ENCODE measurements around the gene NIPAL4. TPM values are rescaled to one million over a fixed set of nuclear protein-coding genes. Genes with fewer than 3 reads are reported as not detected.
"Not testable (repeated sequence)": the region's sequence is repeated elsewhere in the genome, so short reads cannot be mapped to it uniquely, and the experiment has no call there.

The NIPAL4 gene
- total RNA-seq, 1 donor from 2014 or later, result under 0.01 TPM

- not testable (repeated sequence) for H3K27ac ChIP-seq (ENCODE audit: low read depth, low read length); H3K9me3 ChIP-seq (ENCODE audit: control insufficient read depth in 3 of 3, low read length in 3 of 3); H3K4me3 ChIP-seq (ENCODE audit: low read length in 3 of 3); H3K9ac ChIP-seq (ENCODE audit: low read depth in 1 of 3, low read length in 3 of 3); H3K27me3 ChIP-seq (ENCODE audit: control insufficient read depth in 3 of 3, insufficient read depth in 3 of 3, low read length in 3 of 3); H3K4me1 ChIP-seq (ENCODE audit: control insufficient read depth in 3 of 3, insufficient read depth in 3 of 3, low read length in 3 of 3)
- H3K36me3 ChIP-seq (ENCODE audit: control insufficient read depth in 3 of 3, insufficient read depth in 3 of 3, low read length in 3 of 3), result peaks cover 15 to 41% (median 34%) of the 10 kb centered on the region in 3 donors
These were observed 22.7 kb downstream of the NIPAL4 start for GRCh38 chr5:157482702-157483101.

GRCh38 chr5:157484768-157485167, 24.8 kb downstream of the NIPAL4 start:
- no peaks in the 10 kb centered on the region for H3K27me3 ChIP-seq (ENCODE audit: control insufficient read depth in 3 of 3, insufficient read depth in 3 of 3, low read length in 3 of 3)
- H3K27ac ChIP-seq (ENCODE audit: low read depth, low read length), result no peak overlapping the region
- no peak overlapping the region for H3K9ac ChIP-seq (ENCODE audit: low read depth in 1 of 3, low read length in 3 of 3)
- H3K36me3 ChIP-seq (ENCODE audit: control insufficient read depth in 3 of 3, insufficient read depth in 3 of 3, low read length in 3 of 3), result peaks cover 28 to 48% (median 39%) of the 10 kb centered on the region in 3 donors
- H3K9me3 ChIP-seq (ENCODE audit: control insufficient read depth in 3 of 3, low read length in 3 of 3), result no peaks in the 10 kb centered on the region
- H3K4me1 ChIP-seq (ENCODE audit: control insufficient read depth in 3 of 3, insufficient read depth in 3 of 3, low read length in 3 of 3), result no peaks in the 10 kb centered on the region
- H3K4me3 ChIP-seq (ENCODE audit: low read length in 3 of 3), result no peak overlapping the region

GRCh38 chr5:157485340-157485739, 25.3 kb downstream of the NIPAL4 start:
- Histone ChIP-seq H3K36me3 (ENCODE audit: control insufficient read depth in 3 of 3, insufficient read depth in 3 of 3, low read length in 3 of 3) (peaks cover 31 to 49% (median 39%) of the 10 kb centered on the region in 3 donors), H3K4me3 (ENCODE audit: low read length in 3 of 3) (no peak overlapping the region), H3K27ac (ENCODE audit: low read depth, low read length) (no peak overlapping the region), H3K9ac (ENCODE audit: low read depth in 1 of 3, low read length in 3 of 3) (no peak overlapping the region), H3K27me3 (ENCODE audit: control insufficient read depth in 3 of 3, insufficient read depth in 3 of 3, low read length in 3 of 3) (no peaks in the 10 kb centered on the region), H3K9me3 (ENCODE audit: control insufficient read depth in 3 of 3, low read length in 3 of 3) (no peaks in the 10 kb centered on the region), H3K4me1 (ENCODE audit: control insufficient read depth in 3 of 3, insufficient read depth in 3 of 3, low read length in 3 of 3) (no peaks in the 10 kb centered on the region)

GRCh38 chr5:157485811-157486210, 25.8 kb downstream of the NIPAL4 start:
- no peak overlapping the region for H3K9ac ChIP-seq (ENCODE audit: low read depth in 1 of 3, low read length in 3 of 3)
- H3K27me3 ChIP-seq (ENCODE audit: control insufficient read depth in 3 of 3, insufficient read depth in 3 of 3, low read length in 3 of 3), result no peaks in the 10 kb centered on the region
- H3K4me3 ChIP-seq (ENCODE audit: low read length in 3 of 3), result no peak overlapping the region
- H3K9me3 ChIP-seq (ENCODE audit: control insufficient read depth in 3 of 3, low read length in 3 of 3), result no peaks in the 10 kb centered on the region
- no peak overlapping the region for H3K27ac ChIP-seq (ENCODE audit: low read depth, low read length)
- H3K4me1 ChIP-seq (ENCODE audit: control insufficient read depth in 3 of 3, insufficient read depth in 3 of 3, low read length in 3 of 3), result no peaks in the 10 kb centered on the region
- peaks cover 31 to 45% (median 37%) of the 10 kb centered on the region in 3 donors for H3K36me3 ChIP-seq (ENCODE audit: control insufficient read depth in 3 of 3, insufficient read depth in 3 of 3, low read length in 3 of 3)

GRCh38 chr5:157486221-157486681, 26.2 kb downstream of the NIPAL4 start:
- no peaks in the 10 kb centered on the region for H3K27me3 ChIP-seq (ENCODE audit: control insufficient read depth in 3 of 3, insufficient read depth in 3 of 3, low read length in 3 of 3)
- H3K4me1 ChIP-seq (ENCODE audit: control insufficient read depth in 3 of 3, insufficient read depth in 3 of 3, low read length in 3 of 3), result no peaks in the 10 kb centered on the region
- no peak overlapping the region for H3K4me3 ChIP-seq (ENCODE audit: low read length in 3 of 3)
- no peak overlapping the region for H3K27ac ChIP-seq (ENCODE audit: low read depth, low read length)
- peaks cover 28 to 43% (median 35%) of the 10 kb centered on the region in 3 donors for H3K36me3 ChIP-seq (ENCODE audit: control insufficient read depth in 3 of 3, insufficient read depth in 3 of 3, low read length in 3 of 3)
- H3K9ac ChIP-seq (ENCODE audit: low read depth in 1 of 3, low read length in 3 of 3), result no peak overlapping the region
- H3K9me3 ChIP-seq (ENCODE audit: control insufficient read depth in 3 of 3, low read length in 3 of 3), result no peaks in the 10 kb centered on the region

GRCh38 chr5:157486861-157487260, 26.8 kb downstream of the NIPAL4 start:
- Histone ChIP-seq H3K27me3 (ENCODE audit: control insufficient read depth in 3 of 3, insufficient read depth in 3 of 3, low read length in 3 of 3) (no peaks in the 10 kb centered on the region), H3K4me1 (ENCODE audit: control insufficient read depth in 3 of 3, insufficient read depth in 3 of 3, low read length in 3 of 3) (no peaks in the 10 kb centered on the region), H3K36me3 (ENCODE audit: control insufficient read depth in 3 of 3, insufficient read depth in 3 of 3, low read length in 3 of 3) (peaks cover 28 to 46% (median 37%) of the 10 kb centered on the region in 3 donors), H3K9ac (ENCODE audit: low read depth in 1 of 3, low read length in 3 of 3) (no peak overlapping the region), H3K4me3 (ENCODE audit: low read length in 3 of 3) (no peak overlapping the region), H3K9me3 (ENCODE audit: control insufficient read depth in 3 of 3, low read length in 3 of 3) (no peaks in the 10 kb centered on the region), H3K27ac (ENCODE audit: low read depth, low read length) (no peak overlapping the region)

GRCh38 chr5:157487358-157487757, 27.3 kb downstream of the NIPAL4 start:
- Histone ChIP-seq H3K9me3 (ENCODE audit: control insufficient read depth in 3 of 3, low read length in 3 of 3) (no peaks in the 10 kb centered on the region), H3K27me3 (ENCODE audit: control insufficient read depth in 3 of 3, insufficient read depth in 3 of 3, low read length in 3 of 3) (no peaks in the 10 kb centered on the region), H3K4me1 (ENCODE audit: control insufficient read depth in 3 of 3, insufficient read depth in 3 of 3, low read length in 3 of 3) (no peaks in the 10 kb centered on the region), H3K4me3 (ENCODE audit: low read length in 3 of 3) (no peak overlapping the region), H3K27ac (ENCODE audit: low read depth, low read length) (no peak overlapping the region), H3K36me3 (ENCODE audit: control insufficient read depth in 3 of 3, insufficient read depth in 3 of 3, low read length in 3 of 3) (peaks cover 28 to 46% (median 37%) of the 10 kb centered on the region in 3 donors), H3K9ac (ENCODE audit: low read depth in 1 of 3, low read length in 3 of 3) (no peak overlapping the region)

- Histone ChIP-seq H3K4me3 (ENCODE audit: low read length in 3 of 3) (no peak overlapping the region), H3K27ac (ENCODE audit: low read depth, low read length) (no peak overlapping the region), H3K36me3 (ENCODE audit: control insufficient read depth in 3 of 3, insufficient read depth in 3 of 3, low read length in 3 of 3) (peaks cover 37 to 55% (median 47%) of the 10 kb centered on the region in 3 donors), H3K4me1 (ENCODE audit: control insufficient read depth in 3 of 3, insufficient read depth in 3 of 3, low read length in 3 of 3) (no peaks in the 10 kb centered on the region), H3K27me3 (ENCODE audit: control insufficient read depth in 3 of 3, insufficient read depth in 3 of 3, low read length in 3 of 3) (no peaks in the 10 kb centered on the region), H3K9me3 (ENCODE audit: control insufficient read depth in 3 of 3, low read length in 3 of 3) (no peaks in the 10 kb centered on the region), H3K9ac (ENCODE audit: low read depth in 1 of 3, low read length in 3 of 3) (no peak overlapping the region)
These were observed 31.5 kb downstream of the NIPAL4 start for GRCh38 chr5:157491471-157491995.

- H3K27me3 ChIP-seq (ENCODE audit: control insufficient read depth in 3 of 3, insufficient read depth in 3 of 3, low read length in 3 of 3), result no peaks in the 10 kb centered on the region
- H3K27ac ChIP-seq (ENCODE audit: low read depth, low read length), result no peak overlapping the region
- peaks cover 33 to 52% (median 40%) of the 10 kb centered on the region in 3 donors for H3K36me3 ChIP-seq (ENCODE audit: control insufficient read depth in 3 of 3, insufficient read depth in 3 of 3, low read length in 3 of 3)
- H3K4me1 ChIP-seq (ENCODE audit: control insufficient read depth in 3 of 3, insufficient read depth in 3 of 3, low read length in 3 of 3), result no peaks in the 10 kb centered on the region
- no peaks in the 10 kb centered on the region for H3K9me3 ChIP-seq (ENCODE audit: control insufficient read depth in 3 of 3, low read length in 3 of 3)
- no peak overlapping the region for H3K9ac ChIP-seq (ENCODE audit: low read depth in 1 of 3, low read length in 3 of 3)
- no peak overlapping the region for H3K4me3 ChIP-seq (ENCODE audit: low read length in 3 of 3)
These were observed 32.9 kb downstream of the NIPAL4 start for GRCh38 chr5:157492886-157493285.

- Histone ChIP-seq H3K4me3 (ENCODE audit: low read length in 3 of 3) (no peak overlapping the region), H3K9ac (ENCODE audit: low read depth in 1 of 3, low read length in 3 of 3) (no peak overlapping the region), H3K9me3 (ENCODE audit: control insufficient read depth in 3 of 3, low read length in 3 of 3) (no peaks in the 10 kb centered on the region), H3K4me1 (ENCODE audit: control insufficient read depth in 3 of 3, insufficient read depth in 3 of 3, low read length in 3 of 3) (peaks cover 0 to 2% (median 0%) of the 10 kb centered on the region in 3 donors), H3K36me3 (ENCODE audit: control insufficient read depth in 3 of 3, insufficient read depth in 3 of 3, low read length in 3 of 3) (peaks cover 27 to 45% (median 31%) of the 10 kb centered on the region in 3 donors), H3K27ac (ENCODE audit: low read depth, low read length) (no peak overlapping the region), H3K27me3 (ENCODE audit: control insufficient read depth in 3 of 3, insufficient read depth in 3 of 3, low read length in 3 of 3) (no peaks in the 10 kb centered on the region)
These were observed 34.3 kb downstream of the NIPAL4 start for GRCh38 chr5:157494178-157494832.

All from skeletal muscle tissue (tissue), 4 donors.